GM23338 (cell line): Measurements from ENCODE around the gene SLC12A3. TPM values are rescaled to one million over a fixed set of nuclear protein-coding genes. Genes with fewer than 3 reads are reported as not detected.
A peak's percentile ranks its signal among the peaks of the same experiment; 100 is the strongest.

Source experiments
- ATAC-seq: fragments of 200-7000 bp; cut with Tn5 transposase; 3 replicates; pipeline ENCODE4 v1.9.1; 2020
- DNase-seq: peaks from one replicate; pipeline ENCODE4 v3.0.0-alpha.2; 2015; ENCODE audit warnings: low spot score
- H2AFZ ChIP-seq: fragments of 200-600 bp; sonication (generic); 2 replicates; pipeline ENCODE4 v1.8.0; 2016; ENCODE audit warnings: antibody characterized with exemption, mild to moderate bottlenecking, moderate library complexity
- H3F3A ChIP-seq: fragments of 200-600 bp; sonication (generic); replicated peaks from 2 replicates; pipeline ENCODE4 v1.8.0; 2017; ENCODE audit warnings: antibody characterized with exemption, mixed run types, low read depth
- H3K27ac ChIP-seq: fragments of 200-600 bp; sonication (generic); 2 replicates; pipeline ENCODE4 v1.6.1; 2016; ENCODE audit warnings: low read depth
- H3K27me3 ChIP-seq: fragments of 200-600 bp; sonication (generic); 2 replicates; pipeline ENCODE4 v1.8.0; 2016; ENCODE audit warnings: mild to moderate bottlenecking, mixed run types, moderate library complexity; ENCODE audit not compliant: insufficient read depth
- H3K36me3 ChIP-seq: fragments of 200-600 bp; sonication (generic); 2 replicates; pipeline ENCODE4 v1.8.0; 2016; ENCODE audit warnings: mild to moderate bottlenecking; ENCODE audit not compliant: insufficient read depth
- H3K4me1 ChIP-seq: fragments of 200-600 bp; sonication (generic); 2 replicates; pipeline ENCODE4 v1.8.0; 2016; ENCODE audit warnings: mild to moderate bottlenecking, moderate library complexity; ENCODE audit not compliant: insufficient read depth
- H3K4me2 ChIP-seq: fragments of 200-600 bp; sonication (generic); 2 replicates; pipeline ENCODE4 v1.7.1; 2017; ENCODE audit warnings: mixed run types
- H3K4me3 ChIP-seq: fragments of 200-600 bp; sonication (generic); 2 replicates; pipeline ENCODE4 v1.6.1; 2016; ENCODE audit warnings: mixed run types
- H3K79me2 ChIP-seq: fragments of 200-600 bp; sonication (generic); replicated peaks from 2 replicates; pipeline ENCODE4 v1.8.0; 2017; ENCODE audit warnings: mild to moderate bottlenecking; ENCODE audit not compliant: insufficient read depth
- H3K9me2 ChIP-seq: fragments of 200-600 bp; sonication (generic); 2 replicates; pipeline ENCODE4 v1.8.0; 2017; ENCODE audit not compliant: insufficient read depth
- H4K20me1 ChIP-seq: fragments of 200-600 bp; sonication (generic); replicated peaks from 2 replicates; pipeline ENCODE4 v1.8.0; 2017; ENCODE audit warnings: mild to moderate bottlenecking; ENCODE audit not compliant: insufficient read depth
- H3K27ac Mint-ChIP-seq: 2 replicates; pipeline ENCODE4 v1.8.0; 2020; ENCODE audit warnings: inconsistent platforms, mild to moderate bottlenecking, moderate library complexity, mixed read lengths
- H3K27me3 Mint-ChIP-seq: 3 replicates; pipeline ENCODE4 v1.8.0; 2022; ENCODE audit warnings: low read depth, mild to moderate bottlenecking, moderate library complexity, mixed read lengths, inconsistent platforms; ENCODE audit not compliant: insufficient read depth, poor library complexity
- H3K36me3 Mint-ChIP-seq: 3 replicates; pipeline ENCODE4 v1.8.0; 2021; ENCODE audit warnings: low read depth, mild to moderate bottlenecking, inconsistent platforms, moderate library complexity, mixed read lengths
- H3K4me1 Mint-ChIP-seq: 3 replicates; pipeline ENCODE4 v1.8.0; 2020; ENCODE audit warnings: mild to moderate bottlenecking, inconsistent platforms, mixed read lengths
- H3K4me3 Mint-ChIP-seq: 3 replicates; pipeline ENCODE4 v1.8.0; 2021; ENCODE audit warnings: moderate library complexity, mild to moderate bottlenecking, inconsistent platforms, mixed read lengths
- H3K9me3 Mint-ChIP-seq: 3 replicates; pipeline ENCODE4 v1.8.0; 2020; ENCODE audit warnings: moderate library complexity, mild to moderate bottlenecking, inconsistent platforms, mixed read lengths
- EZH2 ChIP-seq: fragments of 200-600 bp; sonication (generic); IDR thresholded peaks from one replicate; pipeline ENCODE4 v1.8.0; 2017; ENCODE audit warnings: antibody characterized with exemption, mild to moderate bottlenecking, low read depth; ENCODE audit not compliant: unreplicated experiment
- EZH2phosphoT487 ChIP-seq: fragments of 200-600 bp; sonication (generic); IDR thresholded peaks from one replicate; pipeline ENCODE4 v1.8.1; 2018; ENCODE audit warnings: antibody characterized with exemption; ENCODE audit not compliant: unreplicated experiment
- REST ChIP-seq: IDR thresholded peaks from one replicate; pipeline ENCODE4 v1.6.1; 2018; ENCODE audit warnings: antibody characterized with exemption; ENCODE audit not compliant: unreplicated experiment
- ZNF331 ChIP-seq: fragments of 250-450 bp; sonication (Bioruptor Pico); IDR thresholded peaks from 2 replicates; pipeline ENCODE4 v1.5.0; 2020; ENCODE audit warnings: low read depth, mild to moderate bottlenecking, moderate library complexity
- polyA plus RNA-seq: library from polyadenylated mRNA; unstranded; fragments of >200 nt; fragmentation: Nextera tagmentation; extraction: Ambion mirVana; gene quantifications from 2 replicates; pipeline ENCODE4 v1.2.1, GENCODE V29; 2016
- total RNA-seq: library from RNA; depleted of rRNA; stranded (reverse); fragments of >200 nt; shearing (Covaris generic); gene quantifications from 2 replicates; pipeline ENCODE4 v1.2.3, GENCODE V29; 2014

Gene SLC12A3
- total and polyA plus RNA-seq, 2 experiments from 2014 or later, result not detected

- TF ChIP-seq ZNF331 (no peak), EZH2 (no peak), REST (no peak), EZH2phosphoT487 (no peak)
Measured at GRCh38 chr16:56848029-56848936, 16.7 kb upstream of the SLC12A3 start (continued).

GRCh38 chr16:56848955-56849689 is 15.9 kb upstream of the SLC12A3 start:
- H3K4me3 ChIP-seq, result no peak overlapping the region
- H3K36me3 ChIP-seq, result no peaks in the 10 kb centered on the region
- DNase-seq (no peak), ATAC-seq (peak; percentile 46)
- 0 out of 2 replicates have a peak overlapping the region, but pooled peaks have one; percentile 26 for H3K27ac ChIP-seq
- no peak for TF ChIP-seq EZH2
- peaks cover 16% of the 10 kb centered on the region for H3K27me3 Mint-ChIP-seq
- no peaks in the 10 kb centered on the region for H3K79me2 ChIP-seq
- H3K27me3 ChIP-seq, result no peaks in the 10 kb centered on the region
- H3K36me3 Mint-ChIP-seq, result peaks cover 15% of the 10 kb centered on the region; the same call in 2 of the 3 replicates
- H4K20me1 ChIP-seq, result no peaks in the 10 kb centered on the region; the same call in 1 of the 2 replicates
- H3K9me2 ChIP-seq, result no peaks in the 10 kb centered on the region
- no peak overlapping the region for H3K4me2 ChIP-seq
- H2AFZ ChIP-seq, result no peak overlapping the region
- H3F3A ChIP-seq, result no peaks in the 10 kb centered on the region
- H3K9me3 Mint-ChIP-seq, result peaks cover 13% of the 10 kb centered on the region; the same call in 2 of the 3 replicates
- H3K27ac Mint-ChIP-seq, result peak overlapping the region; percentile 87
- H3K4me3 Mint-ChIP-seq, result no peak overlapping the region
- H3K4me1 Mint-ChIP-seq, result peaks cover 37% of the 10 kb centered on the region
- peaks cover 17% of the 10 kb centered on the region for H3K4me1 ChIP-seq
